CD14-positive monocyte (primary cell): Measurements from ENCODE around the gene TMC3. TPM values are rescaled to one million over a fixed set of nuclear protein-coding genes. Genes with fewer than 3 reads are reported as not detected.

Experiments
- DNase-seq, 3 donors: peaks; one replicate each; pipeline ENCODE4 v3.0.0-alpha.2; 2011 to 2022
- H2AFZ ChIP-seq: 2 replicates; pipeline ENCODE4 v1.6.0; 2012; ENCODE audit warnings: mild to moderate bottlenecking, low read depth, low read length, inconsistent platforms; ENCODE audit not compliant: insufficient read depth, poor library complexity, severe bottlenecking
- H3K27ac ChIP-seq, 2 donors: 1 replicate in 1 of 2; 2 replicates in 1 of 2; pipeline ENCODE4 v1.5.1; 2012 to 2013; ENCODE audit warnings: low read length in 2 of 2, control low read depth in 1 of 2, inconsistent platforms in 1 of 2, low read depth in 1 of 2, mild to moderate bottlenecking in 1 of 2
- H3K27me3 ChIP-seq, 2 donors: one replicate each; pipeline versions ENCODE4 v1.6.0 to v1.6.1; 2011 to 2013; ENCODE audit warnings: low read length in 2 of 2; ENCODE audit not compliant: control insufficient read depth in 2 of 2, insufficient read depth in 2 of 2
- H3K36me3 ChIP-seq, 2 donors: replicated peaks in 1 of 2; 1 replicate in 1 of 2; 2 replicates in 1 of 2; pipeline versions ENCODE4 v1.5.1 to v1.6.1; 2012 to 2013; ENCODE audit warnings: low read length in 2 of 2, control low read depth in 1 of 2, inconsistent platforms in 1 of 2, mild to moderate bottlenecking in 1 of 2; ENCODE audit not compliant: insufficient read depth in 2 of 2, control insufficient read depth in 1 of 2
- H3K4me1 ChIP-seq, 2 donors: 1 replicate in 1 of 2; 2 replicates in 1 of 2; pipeline versions ENCODE4 v1.5.1 to v1.6.1; 2012 to 2013; ENCODE audit warnings: low read length in 2 of 2, control low read depth in 1 of 2, inconsistent platforms in 1 of 2, mild to moderate bottlenecking in 1 of 2, moderate library complexity in 1 of 2; ENCODE audit not compliant: insufficient read depth in 2 of 2, control insufficient read depth in 1 of 2
- H3K4me2 ChIP-seq: replicated peaks from 2 replicates; pipeline ENCODE3; 2012; ENCODE audit warnings: low read length, moderate library complexity, mild to moderate bottlenecking; ENCODE audit not compliant: poor library complexity, severe bottlenecking; ENCODE audit errors: extremely low read depth
- H3K4me3 ChIP-seq, 3 experiments: fragments of 200-600 bp in 1 of 3; sonication (generic) in 1 of 3; replicated peaks in 1 of 3; 1 replicate in 2 of 3; 2 replicates in 1 of 3; pipeline ENCODE4 v1.5.1; 2011 to 2013; ENCODE audit warnings: low read length in 3 of 3, mild to moderate bottlenecking in 3 of 3, control low read depth in 2 of 3, low read depth in 2 of 3, inconsistent platforms in 1 of 3, moderate library complexity in 1 of 3
- H3K79me2 ChIP-seq: 2 replicates; pipeline ENCODE4 v1.6.0; 2012; ENCODE audit warnings: mild to moderate bottlenecking, control low read depth, inconsistent platforms, low read length, moderate library complexity; ENCODE audit not compliant: insufficient read depth
- H3K9ac ChIP-seq: 2 replicates; pipeline ENCODE4 v1.6.0; 2017; ENCODE audit warnings: low read length, mild to moderate bottlenecking; ENCODE audit not compliant: insufficient read depth, poor library complexity, severe bottlenecking
- H3K9me3 ChIP-seq, 2 donors: replicated peaks in 1 of 2; 1 replicate in 1 of 2; 2 replicates in 1 of 2; pipeline versions ENCODE4 v1.5.1 to v1.6.1; 2012 to 2013; ENCODE audit warnings: low read length in 2 of 2, control low read depth in 1 of 2; ENCODE audit not compliant: control insufficient read depth in 1 of 2, insufficient read depth in 1 of 2
- H4K20me1 ChIP-seq: 2 replicates; pipeline ENCODE4 v1.6.0; 2012; ENCODE audit warnings: mild to moderate bottlenecking, low read length, control low read depth, moderate library complexity; ENCODE audit not compliant: insufficient read depth
- H3K27ac Mint-ChIP-seq, 7 donors: one replicate each; pipeline ENCODE4 v1.8.0; 2020; ENCODE audit warnings: mild to moderate bottlenecking in 7 of 7, mixed read lengths in 7 of 7, moderate library complexity in 6 of 7, inconsistent platforms in 2 of 7
- H3K27me3 Mint-ChIP-seq, 3 donors: one replicate each; pipeline ENCODE4 v1.8.0; 2021 to 2022; ENCODE audit warnings: low read depth in 3 of 3, mild to moderate bottlenecking in 3 of 3, mixed read lengths in 3 of 3, moderate library complexity in 3 of 3, inconsistent platforms in 1 of 3
- H3K36me3 Mint-ChIP-seq, 2 donors: one replicate each; pipeline ENCODE4 v1.8.0; 2020; ENCODE audit warnings: mixed read lengths in 2 of 2, inconsistent platforms in 1 of 2, mild to moderate bottlenecking in 1 of 2
- H3K4me1 Mint-ChIP-seq: one replicate; pipeline ENCODE4 v1.8.0; 2020; ENCODE audit warnings: mild to moderate bottlenecking, mixed read lengths
- H3K4me3 Mint-ChIP-seq, 2 donors: one replicate each; pipeline ENCODE4 v1.8.0; 2020; ENCODE audit warnings: mild to moderate bottlenecking in 2 of 2, mixed read lengths in 2 of 2, moderate library complexity in 1 of 2
- H3K9me3 Mint-ChIP-seq, 7 donors: one replicate each; pipeline ENCODE4 v1.8.0; 2020 to 2022; ENCODE audit warnings: mixed read lengths in 7 of 7, mild to moderate bottlenecking in 6 of 7, moderate library complexity in 6 of 7, inconsistent platforms in 2 of 7
- WGBS: methylation state at CpG from one replicate; pipeline ENCODE4 v1.1.5; 2013; ENCODE audit warnings: missing lambda C conversion rate; ENCODE audit not compliant: insufficient coverage; 5-methylcytosine and 5-hydroxymethylcytosine counted together
- intact Hi-C, 2 donors: fragments of 100-400 bp; cut with micrococcal nuclease; formaldehyde crosslinking; loops; one replicate each; pipeline versions ENCODE4 v1.15.0 to v1.15.1; 2023
- polyA plus RNA-seq, 3 donors: library from polyadenylated mRNA; depleted of rRNA in 1 of 3; unstranded in 2 of 3; stranded (reverse) in 1 of 3; fragments of 300-500 nt in 2 of 3; fragments of >200 nt in 1 of 3; fragmentation: Illumina TruSeq in 2 of 3; gene quantifications; 1 replicate in 2 of 3; 2 replicates in 1 of 3; pipeline ENCODE4 v1.2.3, GENCODE V29; 2012 to 2021
- TF ChIP-seq, protein P1 (sequence below): fragments of 200-600 bp; IDR thresholded peaks from one replicate; pipeline ENCODE4 v1.8.0; 2022; ENCODE audit warnings: antibody characterized with exemption, mild to moderate bottlenecking

The TMC3 gene
- polyA plus RNA-seq, 3 donors: not detected

DNA sequence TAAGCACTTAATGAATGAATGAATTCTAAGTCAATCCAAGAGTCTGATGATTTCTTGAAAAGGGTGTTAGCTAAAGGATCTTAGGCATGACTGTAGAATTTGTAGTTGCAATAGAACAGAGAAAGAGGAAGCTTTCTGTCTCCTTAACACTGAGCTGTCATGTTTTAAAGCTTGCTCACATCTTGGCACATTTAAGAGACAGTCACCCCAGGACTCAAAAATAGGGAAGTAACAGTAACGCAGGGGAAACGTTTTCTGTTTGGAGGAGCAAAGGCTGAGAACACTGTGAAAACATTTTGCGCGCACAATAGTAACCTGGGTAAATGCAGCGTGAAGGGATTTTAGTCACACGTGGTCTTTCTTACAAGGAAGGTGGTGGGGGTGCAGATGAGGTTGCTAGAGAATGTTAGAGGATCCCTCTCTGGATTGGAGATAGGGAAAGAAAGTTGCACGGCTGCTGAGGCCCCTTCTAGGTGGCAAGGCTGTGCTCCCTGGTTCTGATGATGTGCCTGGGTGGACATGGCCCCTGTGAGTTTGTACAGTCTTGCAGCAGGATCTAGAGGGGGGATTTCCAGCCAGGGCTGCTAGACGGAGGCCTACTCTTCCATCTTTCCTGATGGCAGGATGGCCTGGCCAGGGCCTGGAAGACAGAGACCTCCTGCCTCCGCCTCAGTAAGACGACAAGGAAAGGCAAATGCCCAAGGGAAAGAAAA lies 62.1 kb downstream of the TMC3 start:
- peak overlapping the region in 1 of 3 experiments; percentile 44 for H3K4me3 ChIP-seq
- peak overlapping the region; percentile 72 for H3K9ac ChIP-seq
- no peaks in the 10 kb centered on the region for H3K27me3 ChIP-seq
- H3K36me3 Mint-ChIP-seq: peaks cover 63 to 70% of the 10 kb centered on the region in 2 donors
- H4K20me1 ChIP-seq: peaks cover 52% of the 10 kb centered on the region
- H3K4me3 Mint-ChIP-seq: peak overlapping the region; percentile 17 to 69
- H3K4me2 ChIP-seq: peak overlapping the region; percentile 27
- TF ChIP-seq, protein P1, sequence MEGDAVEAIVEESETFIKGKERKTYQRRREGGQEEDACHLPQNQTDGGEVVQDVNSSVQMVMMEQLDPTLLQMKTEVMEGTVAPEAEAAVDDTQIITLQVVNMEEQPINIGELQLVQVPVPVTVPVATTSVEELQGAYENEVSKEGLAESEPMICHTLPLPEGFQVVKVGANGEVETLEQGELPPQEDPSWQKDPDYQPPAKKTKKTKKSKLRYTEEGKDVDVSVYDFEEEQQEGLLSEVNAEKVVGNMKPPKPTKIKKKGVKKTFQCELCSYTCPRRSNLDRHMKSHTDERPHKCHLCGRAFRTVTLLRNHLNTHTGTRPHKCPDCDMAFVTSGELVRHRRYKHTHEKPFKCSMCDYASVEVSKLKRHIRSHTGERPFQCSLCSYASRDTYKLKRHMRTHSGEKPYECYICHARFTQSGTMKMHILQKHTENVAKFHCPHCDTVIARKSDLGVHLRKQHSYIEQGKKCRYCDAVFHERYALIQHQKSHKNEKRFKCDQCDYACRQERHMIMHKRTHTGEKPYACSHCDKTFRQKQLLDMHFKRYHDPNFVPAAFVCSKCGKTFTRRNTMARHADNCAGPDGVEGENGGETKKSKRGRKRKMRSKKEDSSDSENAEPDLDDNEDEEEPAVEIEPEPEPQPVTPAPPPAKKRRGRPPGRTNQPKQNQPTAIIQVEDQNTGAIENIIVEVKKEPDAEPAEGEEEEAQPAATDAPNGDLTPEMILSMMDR: no peak
- peaks cover 40 to 52% of the 10 kb centered on the region in 2 donors for H3K4me1 ChIP-seq
- 17% methylated on average over 9 of the region's 10 CpGs for WGBS
- H3K36me3 ChIP-seq: peaks cover 34 to 39% of the 10 kb centered on the region in 2 donors
- no peaks in the 10 kb centered on the region for H3K9me3 ChIP-seq
- H3K27ac Mint-ChIP-seq: peak overlapping the region; percentile 94 to 99 (median 98)
- no peak overlapping the region for H2AFZ ChIP-seq
- H3K4me1 Mint-ChIP-seq: peaks cover 64% of the 10 kb centered on the region
- peak overlapping the region; percentile 97 to 98 for H3K27ac ChIP-seq
- peak; percentile 91 to 95 (median 95) for DNase-seq
- peaks cover 0 to 2% (median 0%) of the 10 kb centered on the region in 7 donors for H3K9me3 Mint-ChIP-seq
- peaks cover 0 to 4% (median 0%) of the 10 kb centered on the region in 3 donors for H3K27me3 Mint-ChIP-seq
- intact Hi-C loops: loop anchor here in 1 of 2 donors (2.0 kb wide), 1 partner anchor 17 kb away; no protein-coding TSS in a partner anchor
- H3K79me2 ChIP-seq: peaks cover 18% of the 10 kb centered on the region

DNA sequence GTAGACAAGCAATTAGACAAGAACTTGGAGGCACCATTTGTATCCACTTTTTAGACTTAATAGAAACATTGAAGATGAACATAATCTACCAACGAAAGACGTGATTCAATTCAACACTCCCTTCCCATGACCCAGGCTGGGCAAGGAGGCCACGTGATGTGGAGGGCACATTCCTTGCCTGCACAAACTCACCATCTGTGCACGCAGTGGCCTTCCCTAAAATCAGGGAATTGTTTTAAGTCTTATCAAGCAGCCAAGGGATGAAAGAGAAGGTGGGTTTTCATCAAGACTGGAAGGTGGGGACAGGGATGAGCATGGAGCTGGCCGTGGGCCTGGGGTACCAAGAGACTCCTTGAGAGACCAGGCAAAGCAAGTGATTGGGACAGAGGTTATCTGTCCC lies 63.5 kb downstream of the TMC3 start:
- DNase-seq: no peak
- H3K9me3 ChIP-seq: no peaks in the 10 kb centered on the region
- H3K4me1 Mint-ChIP-seq: peaks cover 60% of the 10 kb centered on the region
- 93% methylated on average over 3 of the region's 5 CpGs for WGBS
- no peak overlapping the region for H3K4me3 ChIP-seq
- H3K4me1 ChIP-seq: peaks cover 40 to 54% of the 10 kb centered on the region in 2 donors
- no peak overlapping the region for H3K4me3 Mint-ChIP-seq
- H3K9ac ChIP-seq: peak overlapping the region; percentile 59
- no peak overlapping the region for H2AFZ ChIP-seq
- H4K20me1 ChIP-seq: peaks cover 67% of the 10 kb centered on the region
- H3K27ac Mint-ChIP-seq: peak overlapping the region; percentile 94 to 99 (median 98)
- peaks cover 32% of the 10 kb centered on the region for H3K79me2 ChIP-seq
- no peak overlapping the region for H3K4me2 ChIP-seq
- H3K36me3 Mint-ChIP-seq: peaks cover 73 to 84% of the 10 kb centered on the region in 2 donors
- TF ChIP-seq, protein P1: no peak
- no peaks in the 10 kb centered on the region for H3K27me3 ChIP-seq
- intact Hi-C loops: loop anchor here in 1 of 2 donors (2.0 kb wide), 1 partner anchor 16 kb away; no protein-coding TSS in a partner anchor
- H3K9me3 Mint-ChIP-seq: peaks cover 0 to 3% (median 0%) of the 10 kb centered on the region in 7 donors
- peaks cover 49 to 52% of the 10 kb centered on the region in 2 donors for H3K36me3 ChIP-seq
- no peaks in the 10 kb centered on the region for H3K27me3 Mint-ChIP-seq
- H3K27ac ChIP-seq: peak overlapping the region; percentile 86 to 97
